ENCODE results near the gene LCMT2. TPM values are rescaled to one million over a fixed set of nuclear protein-coding genes. Genes with fewer than 3 reads are reported as not detected.

LCMT2 gene
- total RNA-seq, 4 donors from 2014 or later = 5.8 to 14.1 (median 6.5) TPM

DNA sequence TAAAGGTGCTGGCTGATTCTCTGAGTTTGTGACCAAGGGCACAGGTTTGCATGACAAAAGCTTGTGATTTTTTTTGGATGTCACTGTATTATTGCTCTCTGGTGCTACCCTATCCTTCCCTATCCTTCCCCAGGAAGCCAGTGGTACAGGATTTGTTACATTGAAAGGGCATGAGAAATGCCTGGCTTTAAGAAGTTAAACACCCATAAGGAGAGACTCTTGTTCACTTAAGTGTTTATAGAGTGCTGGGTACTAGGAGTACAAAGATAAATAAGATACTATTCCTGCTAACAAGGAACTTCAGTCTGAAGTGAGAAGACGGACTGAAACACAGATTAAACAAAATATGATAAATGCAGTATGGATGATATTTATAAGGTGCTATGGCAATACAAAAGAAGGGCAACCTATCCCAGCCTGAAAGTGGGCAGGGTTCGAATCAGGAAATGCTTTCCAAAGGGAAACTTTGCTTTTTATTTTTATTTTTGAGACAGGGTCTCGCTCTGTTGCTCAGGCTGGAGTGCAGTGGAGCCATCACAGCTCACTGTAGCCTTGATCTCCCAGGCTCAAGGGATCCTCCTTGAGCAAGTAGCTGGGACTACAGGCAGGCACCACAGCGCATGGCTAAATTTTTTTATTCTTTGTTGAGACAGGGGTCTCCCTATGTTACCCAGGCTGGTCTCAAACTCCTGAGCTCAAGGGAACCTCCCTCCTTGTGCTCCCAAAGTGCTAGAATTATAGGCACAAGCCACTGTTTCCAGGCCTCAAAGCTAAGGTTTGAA lies 11.2 kb downstream of the LCMT2 start:
- 53 to 58% methylated on average over 4 of the region's 4 CpGs for WGBS, 2 donors
- DNase-seq = no peak
- peak overlapping the region in 1 of 3 donors; percentile 24 for H3K27ac ChIP-seq

DNA sequence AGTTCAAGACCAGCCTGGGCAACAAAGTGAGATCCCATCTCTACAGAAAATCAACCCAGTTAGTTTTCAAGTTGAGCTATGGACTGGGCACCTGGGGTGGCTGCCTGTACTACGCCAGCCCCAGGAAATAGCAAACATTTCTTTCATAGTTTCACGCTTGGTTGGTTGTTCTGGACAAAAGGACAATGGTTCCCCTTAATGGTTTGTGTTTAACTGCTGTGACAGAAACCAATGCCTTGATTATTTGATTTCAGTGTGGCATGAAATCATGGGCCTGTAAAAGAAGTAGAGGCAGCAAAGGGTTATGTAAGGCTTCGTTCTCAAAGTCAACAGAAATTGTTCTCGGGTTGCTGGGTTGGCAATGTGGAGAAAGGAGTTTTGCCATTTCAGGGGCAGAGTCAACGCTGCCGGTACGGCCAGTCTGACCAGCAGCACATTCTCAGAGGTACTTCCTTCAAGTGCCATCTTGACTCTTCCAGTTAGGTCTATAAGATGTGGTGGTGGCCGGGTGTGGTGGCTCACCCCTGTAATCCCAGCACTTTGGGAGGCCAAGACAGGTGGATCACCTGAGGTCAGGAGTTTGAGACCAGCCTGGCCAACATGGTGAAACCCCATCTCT lies 12.7 kb downstream of the LCMT2 start:
- intact Hi-C loops (cut with DNase I) = no loop called here
- DNase-seq = peak in 1 of 2 donors; percentile 22
- Histone ChIP-seq H3K27me3 (no peaks in the 10 kb centered on the region), H3K9me3 (no peaks in the 10 kb centered on the region), H3K4me3 (replicated peaks in 1 of 3) (no peak overlapping the region), H3K36me3 (no peaks in the 10 kb centered on the region), H3K27ac (no peak overlapping the region), H3K4me1 (peaks cover 0 to 12% of the 10 kb centered on the region in 2 donors)
- WGBS, 2 donors = 39 to 51% methylated on average over 8 of the region's 8 CpGs
- TF ChIP-seq, protein P1, sequence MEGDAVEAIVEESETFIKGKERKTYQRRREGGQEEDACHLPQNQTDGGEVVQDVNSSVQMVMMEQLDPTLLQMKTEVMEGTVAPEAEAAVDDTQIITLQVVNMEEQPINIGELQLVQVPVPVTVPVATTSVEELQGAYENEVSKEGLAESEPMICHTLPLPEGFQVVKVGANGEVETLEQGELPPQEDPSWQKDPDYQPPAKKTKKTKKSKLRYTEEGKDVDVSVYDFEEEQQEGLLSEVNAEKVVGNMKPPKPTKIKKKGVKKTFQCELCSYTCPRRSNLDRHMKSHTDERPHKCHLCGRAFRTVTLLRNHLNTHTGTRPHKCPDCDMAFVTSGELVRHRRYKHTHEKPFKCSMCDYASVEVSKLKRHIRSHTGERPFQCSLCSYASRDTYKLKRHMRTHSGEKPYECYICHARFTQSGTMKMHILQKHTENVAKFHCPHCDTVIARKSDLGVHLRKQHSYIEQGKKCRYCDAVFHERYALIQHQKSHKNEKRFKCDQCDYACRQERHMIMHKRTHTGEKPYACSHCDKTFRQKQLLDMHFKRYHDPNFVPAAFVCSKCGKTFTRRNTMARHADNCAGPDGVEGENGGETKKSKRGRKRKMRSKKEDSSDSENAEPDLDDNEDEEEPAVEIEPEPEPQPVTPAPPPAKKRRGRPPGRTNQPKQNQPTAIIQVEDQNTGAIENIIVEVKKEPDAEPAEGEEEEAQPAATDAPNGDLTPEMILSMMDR (IDR thresholded peaks at IDR 0.05) = no peak
- TF ChIP-seq POLR2A (IDR thresholded peaks at IDR 0.05) = no peak

More for the DNA sequence above, 11.2 kb downstream of the LCMT2 start:
- H3K36me3 ChIP-seq = no peaks in the 10 kb centered on the region
- TF ChIP-seq, protein P1 (IDR thresholded peaks at IDR 0.05) = no peak
- TF ChIP-seq POLR2A (IDR thresholded peaks at IDR 0.05) = no peak
- no peaks in the 10 kb centered on the region for H3K27me3 ChIP-seq
- no peaks in the 10 kb centered on the region for H3K9me3 ChIP-seq
- H3K4me1 ChIP-seq = peaks cover 0 to 12% of the 10 kb centered on the region in 2 donors
- H3K4me3 ChIP-seq (replicated peaks in 1 of 3) = no peak overlapping the region
- intact Hi-C loops (cut with DNase I) = no loop called here

DNA sequence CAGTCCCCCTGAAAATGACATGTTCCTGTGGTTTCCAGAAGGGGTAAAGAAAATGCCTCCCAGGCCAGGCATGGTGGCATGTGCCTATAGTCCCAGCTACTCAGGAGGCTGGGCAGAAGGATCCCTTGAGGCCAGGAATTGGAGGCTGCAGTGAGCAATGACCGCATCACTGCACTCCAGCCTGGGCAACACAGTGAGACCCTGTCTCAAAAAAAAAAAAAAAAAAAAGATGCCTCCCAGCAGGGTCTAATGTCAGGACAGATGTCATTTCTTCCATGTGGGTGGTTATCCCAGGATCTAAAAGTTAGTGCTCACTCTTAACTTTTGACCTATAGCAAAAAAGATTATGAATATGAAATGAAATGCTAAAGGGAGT lies 13.4 kb downstream of the LCMT2 start:
- Histone ChIP-seq H3K4me1 (peaks cover 0 to 12% of the 10 kb centered on the region in 2 donors), H3K36me3 (no peaks in the 10 kb centered on the region), H3K9me3 (no peaks in the 10 kb centered on the region), H3K27ac (no peak overlapping the region), H3K4me3 (replicated peaks in 1 of 3) (no peak overlapping the region), H3K27me3 (no peaks in the 10 kb centered on the region)
- no peak for DNase-seq
- WGBS, 2 donors = 94 to 96% methylated on average over 1 of the region's 1 CpG
- intact Hi-C loops (cut with DNase I) = no loop called here
- TF ChIP-seq, protein P1 (IDR thresholded peaks at IDR 0.05) = no peak
- TF ChIP-seq POLR2A (IDR thresholded peaks at IDR 0.05) = no peak

DNA sequence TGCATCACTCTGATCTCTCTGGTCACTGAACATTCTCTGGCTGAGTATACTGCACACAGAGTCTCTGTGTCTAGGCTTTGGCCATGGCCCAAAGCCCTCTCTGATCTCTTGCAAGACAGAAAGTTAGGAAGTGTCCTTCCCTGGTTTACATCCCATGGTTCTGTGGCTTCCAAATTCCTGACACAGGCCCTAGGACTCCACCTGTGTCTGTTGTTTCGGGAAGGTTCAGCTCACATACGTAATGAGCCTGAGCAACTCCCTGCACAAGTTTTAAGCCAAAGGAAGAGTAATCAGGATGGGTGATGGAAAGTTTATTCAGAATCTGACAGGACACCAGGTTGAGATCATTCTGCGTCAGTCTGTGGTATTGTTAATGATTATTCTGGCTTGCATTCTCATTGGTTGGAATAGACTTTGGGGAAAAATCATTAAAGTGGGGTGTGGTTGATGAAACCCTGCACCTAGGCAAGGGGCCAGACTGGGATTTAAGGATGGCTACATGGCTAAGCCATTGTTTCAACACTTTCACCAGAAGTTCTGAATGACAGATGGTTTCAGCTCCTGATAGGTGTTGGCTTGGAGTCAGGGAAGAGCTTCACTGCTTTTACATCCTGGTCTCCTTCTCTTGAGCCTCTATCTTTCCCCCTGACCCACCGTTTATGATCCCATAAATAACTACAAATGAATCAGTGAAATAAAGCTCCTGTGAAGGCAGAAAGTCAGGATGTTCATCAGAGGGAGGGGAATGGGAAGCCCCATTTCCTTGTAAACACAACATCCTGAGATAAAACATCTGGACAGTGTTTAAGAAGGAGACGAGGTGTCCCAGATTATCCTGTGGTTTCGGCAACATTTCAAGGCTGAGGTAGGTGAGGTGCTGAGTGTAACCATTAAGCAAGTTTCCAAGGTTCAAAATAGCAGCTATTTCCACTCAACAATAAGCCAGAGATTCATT lies 14.1 kb downstream of the LCMT2 start:
- H3K36me3 ChIP-seq = no peaks in the 10 kb centered on the region
- 64 to 74% methylated on average over 6 of the region's 6 CpGs for WGBS, 2 donors
- H3K4me1 ChIP-seq = peaks cover 0 to 12% of the 10 kb centered on the region in 2 donors
- H3K27me3 ChIP-seq = no peaks in the 10 kb centered on the region
- TF ChIP-seq, protein P1 (IDR thresholded peaks at IDR 0.05) = no peak
- no peak for TF ChIP-seq POLR2A (IDR thresholded peaks at IDR 0.05)
- H3K9me3 ChIP-seq = no peaks in the 10 kb centered on the region
- intact Hi-C loops (cut with DNase I) = no loop called here
- H3K27ac ChIP-seq = no peak overlapping the region
- DNase-seq = no peak
- no peak overlapping the region for H3K4me3 ChIP-seq (replicated peaks in 1 of 3)
